H1 (cell line): ENCODE measurements around the gene CCDC51.

Source experiments
- BCL11A ChIP-seq, 2 experiments: IDR thresholded peaks; one replicate each; pipeline ENCODE4 v1.6.1; 2011; ENCODE audit warnings: low read depth in 2 of 2, low read length in 2 of 2, mild to moderate bottlenecking in 2 of 2
- CHD2 ChIP-seq: IDR thresholded peaks from 2 replicates; pipeline ENCODE4 v1.6.1; 2012; ENCODE audit warnings: low read length, improper control_type of control experiment
- HDAC2 ChIP-seq, 2 experiments: fragments of 300-600 bp in 1 of 2; sonication (generic) in 1 of 2; IDR thresholded peaks; 2 replicates each; pipeline ENCODE4 v1.6.1; 2011 to 2012; ENCODE audit warnings: low read depth in 2 of 2, low read length in 2 of 2, mild to moderate bottlenecking in 2 of 2, moderate library complexity in 2 of 2, borderline replicate concordance in 1 of 2, inconsistent platforms in 1 of 2
- HDAC6 ChIP-seq: IDR thresholded peaks from one replicate; pipeline ENCODE4 v1.7.1; 2012; ENCODE audit warnings: low read depth, mild to moderate bottlenecking, inconsistent platforms, low read length, moderate library complexity
- JUND ChIP-seq: IDR thresholded peaks from 2 replicates; pipeline ENCODE4 v1.6.1; 2011; ENCODE audit warnings: mild to moderate bottlenecking, improper control_type of control experiment, low read length
- PHF8 ChIP-seq: fragments of 200-600 bp; sonication (generic); conservative IDR thresholded peaks from 2 replicates; pipeline ENCODE4 v1.7.1; 2012; ENCODE audit warnings: low read depth, mild to moderate bottlenecking, inconsistent platforms, low read length, moderate library complexity
- POLR2A ChIP-seq, 2 experiments: IDR thresholded peaks; 1 replicate in 1 of 2; 2 replicates in 1 of 2; pipeline ENCODE4 v1.6.1; 2011; ENCODE audit warnings: low read depth in 2 of 2, low read length in 2 of 2, mild to moderate bottlenecking in 2 of 2; ENCODE audit errors: control extremely low read depth in 1 of 2
- POLR2AphosphoS5 ChIP-seq: IDR thresholded peaks from 2 replicates; pipeline ENCODE4 v1.6.1; 2011; ENCODE audit warnings: low read depth, low read length
- RAD21 ChIP-seq, 2 experiments: IDR thresholded peaks in 1 of 2; conservative IDR thresholded peaks in 1 of 2; 2 replicates each; pipeline ENCODE4 v1.6.1; 2011; ENCODE audit warnings: low read depth in 2 of 2, low read length in 2 of 2, improper control_type of control experiment in 1 of 2, inconsistent platforms in 1 of 2, mild to moderate bottlenecking in 1 of 2, moderate library complexity in 1 of 2
- SP1 ChIP-seq: IDR thresholded peaks from 2 replicates; pipeline ENCODE4 v1.6.1; 2011; ENCODE audit warnings: low read depth, low read length
- SUZ12 ChIP-seq: fragments of 200-600 bp; sonication (generic); IDR thresholded peaks from 2 replicates; pipeline ENCODE4 v1.6.1; 2012; ENCODE audit warnings: mild to moderate bottlenecking, inconsistent platforms, low read length, moderate library complexity, mixed read lengths
- TF ChIP-seq, protein P1 (sequence below), 3 experiments: IDR thresholded peaks; 1 replicate in 2 of 3; 2 replicates in 1 of 3; pipeline versions ENCODE4 v1.5.1 to v1.6.1; 2011; ENCODE audit warnings: low read length in 3 of 3, mild to moderate bottlenecking in 3 of 3, inconsistent platforms in 2 of 3, low read depth in 1 of 3, moderate library complexity in 1 of 3; ENCODE audit not compliant: insufficient read depth in 1 of 3; ENCODE audit errors: control extremely low read depth in 1 of 3
- TF ChIP-seq, protein P2 (sequence below): IDR thresholded peaks from 2 replicates; pipeline ENCODE4 v1.6.1; 2012; ENCODE audit warnings: inconsistent platforms

DNA sequence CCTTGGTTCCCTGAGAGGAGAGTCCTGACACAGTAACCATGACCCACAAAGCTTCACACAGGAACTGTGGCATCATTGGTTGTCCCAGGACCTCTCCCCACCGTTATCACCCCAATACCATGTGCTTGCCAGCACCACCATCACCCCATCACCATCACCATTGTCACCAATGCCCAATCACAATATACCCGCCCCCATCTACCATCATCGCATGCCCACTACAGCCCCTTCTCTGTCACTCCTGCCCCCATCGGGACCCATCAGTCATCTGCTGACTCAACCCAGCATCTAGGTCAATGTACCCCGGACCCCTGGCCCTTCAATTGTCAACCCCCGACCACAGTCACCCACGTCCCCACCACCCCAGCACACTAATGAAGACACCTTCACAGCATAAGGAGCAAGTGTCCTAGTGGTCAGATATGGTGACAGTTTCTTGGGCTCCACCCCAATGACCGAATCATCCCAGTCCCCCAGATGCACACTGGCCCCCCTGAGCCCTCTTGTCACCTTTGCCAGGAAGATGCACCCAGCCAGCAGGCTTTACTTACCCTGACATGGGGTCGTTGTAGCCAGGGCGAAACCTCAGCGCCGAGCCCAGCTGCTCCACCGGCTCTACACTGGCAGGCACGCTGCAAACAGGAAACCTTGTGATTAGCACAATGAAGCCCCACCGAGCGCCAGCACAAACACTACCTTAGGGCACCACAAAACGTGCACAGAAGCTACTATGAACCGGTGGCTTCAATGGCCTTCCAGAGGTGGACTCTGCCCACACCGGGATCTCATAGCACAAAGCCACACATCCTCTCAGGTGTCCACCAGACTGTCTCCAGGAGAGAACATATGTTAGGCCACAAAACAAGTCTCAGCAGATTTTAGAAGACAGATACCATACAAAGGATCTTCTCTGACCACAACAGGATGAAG lies 39.0 kb upstream of the CCDC51 start:
- TF ChIP-seq, protein P1, sequence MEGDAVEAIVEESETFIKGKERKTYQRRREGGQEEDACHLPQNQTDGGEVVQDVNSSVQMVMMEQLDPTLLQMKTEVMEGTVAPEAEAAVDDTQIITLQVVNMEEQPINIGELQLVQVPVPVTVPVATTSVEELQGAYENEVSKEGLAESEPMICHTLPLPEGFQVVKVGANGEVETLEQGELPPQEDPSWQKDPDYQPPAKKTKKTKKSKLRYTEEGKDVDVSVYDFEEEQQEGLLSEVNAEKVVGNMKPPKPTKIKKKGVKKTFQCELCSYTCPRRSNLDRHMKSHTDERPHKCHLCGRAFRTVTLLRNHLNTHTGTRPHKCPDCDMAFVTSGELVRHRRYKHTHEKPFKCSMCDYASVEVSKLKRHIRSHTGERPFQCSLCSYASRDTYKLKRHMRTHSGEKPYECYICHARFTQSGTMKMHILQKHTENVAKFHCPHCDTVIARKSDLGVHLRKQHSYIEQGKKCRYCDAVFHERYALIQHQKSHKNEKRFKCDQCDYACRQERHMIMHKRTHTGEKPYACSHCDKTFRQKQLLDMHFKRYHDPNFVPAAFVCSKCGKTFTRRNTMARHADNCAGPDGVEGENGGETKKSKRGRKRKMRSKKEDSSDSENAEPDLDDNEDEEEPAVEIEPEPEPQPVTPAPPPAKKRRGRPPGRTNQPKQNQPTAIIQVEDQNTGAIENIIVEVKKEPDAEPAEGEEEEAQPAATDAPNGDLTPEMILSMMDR (IDR thresholded peaks at IDR 0.05; ENCODE audit: control extremely low read depth in 1 of 3, insufficient read depth in 1 of 3, low read depth in 1 of 3, low read length in 3 of 3) = no peak
- TF ChIP-seq POLR2A (IDR thresholded peaks at IDR 0.05; ENCODE audit: control extremely low read depth in 1 of 2, low read depth in 2 of 2, low read length in 2 of 2) (no peak), POLR2AphosphoS5 (no peak), BCL11A (IDR thresholded peaks at IDR 0.05; ENCODE audit: low read depth in 2 of 2, low read length in 2 of 2) (no peak), RAD21 (IDR thresholded peaks at IDR 0.05 in 1 of 2, conservative IDR thresholded peaks at IDR 0.05 in 1 of 2; ENCODE audit: low read depth in 2 of 2, low read length in 2 of 2) (no peak), HDAC2 (IDR thresholded peaks at IDR 0.05; ENCODE audit: borderline replicate concordance in 1 of 2, low read depth in 2 of 2, low read length in 2 of 2) (no peak), SUZ12 (no peak), CHD2 (no peak), JUND (no peak), PHF8 (no peak), SP1 (no peak), HDAC6 (no peak)
- TF ChIP-seq, protein P2, sequence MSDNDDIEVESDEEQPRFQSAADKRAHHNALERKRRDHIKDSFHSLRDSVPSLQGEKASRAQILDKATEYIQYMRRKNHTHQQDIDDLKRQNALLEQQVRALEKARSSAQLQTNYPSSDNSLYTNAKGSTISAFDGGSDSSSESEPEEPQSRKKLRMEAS = no peak
